Posterior cingulate gyrus (tissue), 11 donors: ENCODE results near the gene VPS41.

Experiments
- DNase-seq, 10 donors: peaks; one replicate each; pipeline versions ENCODE4 v3.0.0 to v3.0.0-alpha.2; 2020 to 2021; ENCODE audit warnings: mixed read lengths in 3 of 10
- intact Hi-C: fragments of 100-400 bp; cut with DNase I; formaldehyde crosslinking; loops from one replicate; pipeline ENCODE4 v1.15.1; 2023

Gene VPS41

DNA sequence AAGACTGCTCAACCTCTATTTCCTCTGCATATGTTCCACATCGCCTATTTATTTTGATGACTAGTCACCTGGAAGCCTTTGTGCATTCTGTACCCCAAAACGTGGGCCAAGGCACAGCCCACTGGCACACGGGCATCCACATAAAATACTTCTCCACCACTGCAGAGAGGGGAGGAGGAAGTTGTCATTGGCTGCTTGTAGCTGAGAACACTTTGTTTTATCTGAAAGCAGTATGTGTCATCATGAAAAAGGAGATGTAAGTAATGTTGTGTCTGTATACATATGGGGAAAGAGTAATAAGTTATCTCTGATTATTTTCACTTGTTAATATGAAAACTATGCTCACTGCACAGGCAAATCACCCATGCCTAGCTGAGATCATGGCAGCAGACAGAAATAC is 229.6 kb downstream of the VPS41 start:
- intact Hi-C loops: no loop called here
- no peak for DNase-seq

GRCh38 chr7:38678698-38679054 is 230.3 kb downstream of the VPS41 start:
- intact Hi-C loops: no loop called here
- DNase-seq: no peak

DNA sequence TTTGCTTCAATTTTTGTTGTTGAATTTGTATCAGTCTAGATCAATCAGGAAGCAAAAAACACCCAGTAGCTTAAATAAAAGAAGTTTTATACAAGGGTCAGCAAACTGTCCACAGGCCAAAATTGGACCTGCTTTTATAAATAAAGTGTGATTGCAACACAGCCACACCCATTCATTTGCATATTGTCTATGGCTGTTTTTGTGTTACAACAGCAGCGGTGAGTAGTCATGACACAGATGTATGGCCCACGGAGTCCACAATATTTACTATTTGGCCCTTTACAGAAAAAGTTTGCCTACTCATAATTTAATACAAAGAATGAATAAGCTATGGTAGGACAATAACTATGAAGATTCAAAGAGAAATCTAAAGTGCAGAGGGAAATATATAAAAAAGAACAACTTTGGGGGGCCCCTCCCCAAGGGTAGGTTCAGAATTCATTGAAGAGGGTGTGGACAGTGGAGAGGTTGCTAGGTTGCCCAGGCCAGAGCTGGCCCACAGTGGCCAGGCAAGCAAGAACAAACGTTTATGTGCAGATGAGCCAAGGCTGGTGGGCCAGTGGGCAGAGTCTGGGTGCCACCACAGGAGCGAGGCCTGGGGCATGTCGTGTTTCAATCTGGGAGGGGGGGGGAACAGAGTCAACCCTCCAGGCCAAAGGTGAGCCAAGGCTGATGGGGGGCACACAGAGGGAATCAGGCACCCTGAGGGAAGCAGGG is 230.9 kb downstream of the VPS41 start:
- no peak for DNase-seq
- intact Hi-C loops: no loop called here

DNA sequence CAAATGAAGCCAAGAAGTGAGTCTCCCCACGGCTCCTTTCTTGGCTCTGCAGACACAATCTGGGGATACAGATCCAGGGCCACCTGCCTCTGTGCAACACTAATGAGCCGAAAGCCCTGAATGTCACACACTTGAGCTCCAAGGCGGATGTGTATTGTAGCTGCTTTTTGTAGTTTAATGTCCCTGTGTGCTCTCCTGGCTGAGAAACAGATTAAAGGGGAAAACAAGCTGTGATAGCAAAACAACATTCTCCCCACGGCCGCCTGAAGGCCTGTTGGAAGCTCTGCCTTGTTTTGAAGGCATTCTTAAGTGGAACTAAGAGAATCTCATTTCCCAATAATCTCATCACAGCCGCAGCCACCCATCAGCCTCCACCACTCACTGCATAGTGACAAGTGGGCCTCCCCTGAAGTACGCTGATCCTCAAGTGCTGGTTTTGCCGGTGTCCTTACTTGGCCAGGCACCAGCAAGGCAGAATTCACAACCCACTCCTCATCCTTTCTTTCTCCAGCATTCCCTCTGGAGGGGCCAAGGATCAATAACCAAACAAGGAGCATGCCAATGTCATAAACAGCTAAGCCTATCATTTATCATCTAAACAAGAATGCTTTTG is 233.4 kb downstream of the VPS41 start:
- peak in 1 of 10 donors; percentile 61 for DNase-seq
- intact Hi-C loops: no loop called here

GRCh38 chr7:38674513-38674912 is 234.5 kb downstream of the VPS41 start:
- intact Hi-C loops: no loop called here

GRCh38 chr7:38673795-38674194 is 235.2 kb downstream of the VPS41 start:
- no peak for DNase-seq
- intact Hi-C loops: no loop called here

More at GRCh38 chr7:38674513-38674912, 234.5 kb downstream of the VPS41 start:
- no peak for DNase-seq
